HG02571 (cell line): ENCODE data around the gene HDAC11.

Experiments
- ATAC-seq: cut with Tn5 transposase; IDR thresholded peaks from one replicate; pipeline ENCODE4 v1.9.1; 2021; ENCODE audit warnings: mild to moderate bottlenecking, moderate library complexity; ENCODE audit not compliant: unreplicated experiment

HDAC11 gene

GRCh38 chr3:13539671-13540070 lies 59.6 kb downstream of the HDAC11 start:
- ATAC-seq = no peak

GRCh38 chr3:13540297-13540995 lies 60.3 kb downstream of the HDAC11 start:
- no peak for ATAC-seq

GRCh38 chr3:13541691-13542090 lies 61.6 kb downstream of the HDAC11 start:
- ATAC-seq = no peak

GRCh38 chr3:13542142-13542541 lies 62.0 kb downstream of the HDAC11 start:
- no peak for ATAC-seq

- ATAC-seq = no peak
Measured at GRCh38 chr3:13543253-13543652, 63.1 kb downstream of the HDAC11 start.

- no peak for ATAC-seq
Measured at GRCh38 chr3:13544293-13544831, 64.3 kb downstream of the HDAC11 start.

GRCh38 chr3:13544951-13545651 lies 65.0 kb downstream of the HDAC11 start:
- ATAC-seq = no peak

GRCh38 chr3:13545952-13546454 lies 65.9 kb downstream of the HDAC11 start:
- no peak for ATAC-seq

- no peak for ATAC-seq
Measured at GRCh38 chr3:13546667-13547171, 66.6 kb downstream of the HDAC11 start.

- no peak for ATAC-seq
Measured at GRCh38 chr3:13547591-13548371, 67.7 kb downstream of the HDAC11 start.

GRCh38 chr3:13548696-13549622 lies 68.9 kb downstream of the HDAC11 start, which contains the start of gene FBLN2:
TSS of gene FBLN2 (plus strand) at chr3:13549125. CDS start at chr3:13570356, 21,231 bp downstream.
- ATAC-seq = no peak

- ATAC-seq = no peak
Measured at GRCh38 chr3:13549623-13550422, 69.7 kb downstream of the HDAC11 start.

- ATAC-seq = no peak
Measured at GRCh38 chr3:13550423-13550690, 70.3 kb downstream of the HDAC11 start.

- no peak for ATAC-seq
Measured at GRCh38 chr3:13550791-13551360, 70.8 kb downstream of the HDAC11 start.

- no peak for ATAC-seq
Measured at GRCh38 chr3:13552857-13553652, 72.9 kb downstream of the HDAC11 start.

GRCh38 chr3:13553686-13554085 lies 73.6 kb downstream of the HDAC11 start:
- ATAC-seq = no peak

- ATAC-seq = no peak
Measured at GRCh38 chr3:13555753-13556152, 75.6 kb downstream of the HDAC11 start.
